ENCODE measurements around the gene KIAA0232.
A peak's percentile ranks its signal among the peaks of the same experiment; 100 is the strongest.

KIAA0232 gene, protein sequence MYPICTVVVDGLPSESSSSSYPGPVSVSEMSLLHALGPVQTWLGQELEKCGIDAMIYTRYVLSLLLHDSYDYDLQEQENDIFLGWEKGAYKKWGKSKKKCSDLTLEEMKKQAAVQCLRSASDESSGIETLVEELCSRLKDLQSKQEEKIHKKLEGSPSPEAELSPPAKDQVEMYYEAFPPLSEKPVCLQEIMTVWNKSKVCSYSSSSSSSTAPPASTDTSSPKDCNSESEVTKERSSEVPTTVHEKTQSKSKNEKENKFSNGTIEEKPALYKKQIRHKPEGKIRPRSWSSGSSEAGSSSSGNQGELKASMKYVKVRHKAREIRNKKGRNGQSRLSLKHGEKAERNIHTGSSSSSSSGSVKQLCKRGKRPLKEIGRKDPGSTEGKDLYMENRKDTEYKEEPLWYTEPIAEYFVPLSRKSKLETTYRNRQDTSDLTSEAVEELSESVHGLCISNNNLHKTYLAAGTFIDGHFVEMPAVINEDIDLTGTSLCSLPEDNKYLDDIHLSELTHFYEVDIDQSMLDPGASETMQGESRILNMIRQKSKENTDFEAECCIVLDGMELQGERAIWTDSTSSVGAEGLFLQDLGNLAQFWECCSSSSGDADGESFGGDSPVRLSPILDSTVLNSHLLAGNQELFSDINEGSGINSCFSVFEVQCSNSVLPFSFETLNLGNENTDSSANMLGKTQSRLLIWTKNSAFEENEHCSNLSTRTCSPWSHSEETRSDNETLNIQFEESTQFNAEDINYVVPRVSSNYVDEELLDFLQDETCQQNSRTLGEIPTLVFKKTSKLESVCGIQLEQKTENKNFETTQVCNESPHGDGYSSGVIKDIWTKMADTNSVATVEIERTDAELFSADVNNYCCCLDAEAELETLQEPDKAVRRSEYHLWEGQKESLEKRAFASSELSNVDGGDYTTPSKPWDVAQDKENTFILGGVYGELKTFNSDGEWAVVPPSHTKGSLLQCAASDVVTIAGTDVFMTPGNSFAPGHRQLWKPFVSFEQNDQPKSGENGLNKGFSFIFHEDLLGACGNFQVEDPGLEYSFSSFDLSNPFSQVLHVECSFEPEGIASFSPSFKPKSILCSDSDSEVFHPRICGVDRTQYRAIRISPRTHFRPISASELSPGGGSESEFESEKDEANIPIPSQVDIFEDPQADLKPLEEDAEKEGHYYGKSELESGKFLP (N-terminal part only)

DNA sequence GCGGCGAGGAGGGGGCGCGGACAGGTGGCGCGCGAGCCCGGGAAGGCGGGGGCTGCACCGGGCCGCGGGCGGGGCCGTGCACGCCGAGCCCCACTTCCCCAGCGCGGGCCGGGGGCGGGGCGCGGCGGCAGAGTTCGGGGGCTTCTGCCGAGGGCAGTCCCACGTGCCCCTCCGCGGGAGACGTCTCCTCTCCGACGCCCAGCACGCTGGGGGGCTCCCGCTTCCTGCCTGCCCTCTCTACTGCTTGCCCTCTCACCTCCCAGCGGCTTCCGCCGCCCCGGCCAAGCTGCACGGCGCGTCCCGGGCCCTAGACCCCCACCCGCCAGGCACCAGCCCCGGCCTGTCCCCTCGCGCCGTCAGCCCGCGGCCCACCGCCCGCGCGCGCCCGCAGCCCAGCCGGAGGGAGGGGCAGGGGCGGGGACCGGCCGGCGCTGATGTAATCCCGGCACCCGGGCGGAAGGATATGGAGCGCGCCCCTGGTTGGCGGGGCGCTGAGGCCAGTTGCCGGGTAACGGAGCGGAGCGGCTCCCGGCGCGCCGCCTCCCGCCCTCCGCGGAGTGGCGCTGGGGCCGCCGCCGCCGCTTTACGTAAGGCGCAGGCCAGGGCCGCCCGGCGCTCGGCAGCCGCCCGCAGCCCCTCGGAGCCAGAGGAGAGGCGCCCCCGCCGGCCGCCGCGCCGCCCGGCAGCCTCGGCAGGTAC lies at the start of gene KIAA0232:
TSS of gene KIAA0232 (plus strand) at position 581 of the 699 bp plus-strand sequence. CDS start 41,727 bp downstream, outside the sequence.
- peak; percentile 85 for DNase-seq

DNA sequence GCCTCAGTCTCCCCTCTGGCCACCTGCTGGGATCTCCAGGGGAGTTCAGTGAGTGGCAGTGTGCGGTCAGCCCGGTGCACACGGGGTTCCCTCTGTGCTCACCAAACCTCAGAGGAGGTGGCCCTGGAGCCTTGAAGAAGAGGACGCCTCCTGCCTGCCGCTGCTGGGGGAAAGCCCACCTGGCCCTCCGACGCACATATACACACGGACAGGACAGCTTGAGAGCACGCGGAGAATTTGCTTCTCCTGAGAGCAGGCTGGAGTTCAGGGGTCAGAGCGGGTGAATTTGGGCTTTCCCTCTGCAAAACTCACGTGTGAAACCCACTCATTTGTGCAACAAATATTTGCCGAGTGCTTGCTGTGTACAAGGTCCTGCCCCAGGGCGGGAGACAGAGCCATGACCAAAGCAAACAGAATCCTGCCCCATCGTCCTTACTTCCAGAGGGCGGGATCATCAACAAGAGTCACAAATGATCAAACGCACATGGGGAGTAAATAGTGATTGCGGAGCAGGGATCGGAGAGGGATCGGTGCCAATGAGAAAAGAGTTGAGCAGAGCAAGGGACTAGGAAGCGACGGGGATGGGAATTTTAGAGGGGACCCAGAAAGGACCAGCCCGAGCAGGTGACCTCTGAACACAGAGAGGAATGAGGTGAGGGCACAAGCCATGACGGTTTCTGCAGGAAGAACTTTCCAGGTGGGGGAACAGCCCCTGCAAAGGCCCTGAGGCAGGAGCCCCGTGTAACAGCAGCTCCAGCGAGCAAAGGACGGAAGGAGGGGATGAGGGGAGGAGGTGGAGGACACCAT lies 49.0 kb upstream of the KIAA0232 start:
- no peak for DNase-seq

DNA sequence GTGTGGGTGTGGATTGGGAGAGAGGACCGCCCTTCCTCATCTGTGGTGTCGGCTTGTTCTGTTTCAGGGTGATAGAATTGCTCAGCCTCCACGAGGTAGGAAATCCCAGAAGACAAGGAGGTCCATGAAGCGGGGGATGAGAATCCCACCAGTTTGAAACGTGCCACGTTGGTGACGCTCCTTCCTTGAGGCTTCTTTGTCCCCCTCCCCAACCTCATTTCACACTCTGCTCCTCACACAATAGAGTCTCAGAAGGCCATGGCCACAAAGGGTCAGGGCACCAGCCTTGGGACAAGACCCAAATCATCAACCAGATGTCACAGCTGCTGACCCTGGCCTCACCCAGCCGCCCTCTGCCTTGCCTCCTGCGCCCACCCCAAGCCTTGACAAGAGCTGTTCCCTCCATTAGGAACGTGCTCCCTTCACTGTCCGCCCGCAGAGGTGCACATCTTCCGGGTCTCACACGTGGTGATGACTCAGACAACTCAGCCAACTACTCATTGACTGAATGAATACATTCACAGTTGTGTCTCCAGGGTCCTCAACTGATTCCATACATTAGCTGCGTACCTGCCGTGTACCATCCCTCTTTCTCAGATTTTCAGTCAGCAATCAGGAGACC lies 48.3 kb upstream of the KIAA0232 start:
- no peak for DNase-seq

DNA sequence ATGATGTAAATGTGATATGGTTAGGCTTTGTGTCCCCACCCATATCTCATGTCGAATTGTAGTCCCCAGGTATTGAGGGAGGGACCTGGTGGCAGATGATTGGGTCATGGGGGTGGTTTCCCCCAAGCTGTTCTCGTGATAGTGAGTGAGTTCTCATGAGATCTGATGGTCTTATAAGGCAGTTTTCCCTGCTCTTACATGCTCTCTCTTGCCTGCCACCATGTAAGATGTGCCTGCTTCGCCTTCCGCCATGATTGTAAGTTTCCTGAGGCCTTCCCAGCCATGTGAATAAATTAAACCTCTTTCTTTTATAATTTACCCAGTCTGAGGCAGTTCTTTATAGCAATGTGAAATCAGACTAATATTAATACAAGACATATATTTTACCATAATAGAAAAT lies 42.6 kb upstream of the KIAA0232 start:
- DNase-seq, result no peak

DNA sequence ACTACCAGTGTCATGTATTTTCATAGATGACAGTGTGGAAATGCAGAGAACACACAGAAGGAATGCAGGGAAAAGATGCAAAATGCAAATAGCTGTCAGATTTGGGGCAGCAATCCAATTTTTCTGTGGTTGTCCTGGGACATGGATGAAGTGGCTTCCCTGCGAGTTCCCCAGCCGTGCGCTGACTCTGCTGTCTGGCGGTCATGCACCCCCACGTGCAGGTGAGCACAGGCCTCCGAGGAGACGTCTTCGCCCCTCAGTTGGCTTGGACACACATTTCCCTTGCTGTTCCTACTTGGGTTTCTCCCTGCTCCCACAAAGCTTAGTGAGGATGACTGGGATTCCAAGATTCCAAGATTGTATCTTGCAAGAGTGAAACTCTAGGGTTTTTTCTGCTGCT lies 42.2 kb upstream of the KIAA0232 start:
- no peak for DNase-seq

DNA sequence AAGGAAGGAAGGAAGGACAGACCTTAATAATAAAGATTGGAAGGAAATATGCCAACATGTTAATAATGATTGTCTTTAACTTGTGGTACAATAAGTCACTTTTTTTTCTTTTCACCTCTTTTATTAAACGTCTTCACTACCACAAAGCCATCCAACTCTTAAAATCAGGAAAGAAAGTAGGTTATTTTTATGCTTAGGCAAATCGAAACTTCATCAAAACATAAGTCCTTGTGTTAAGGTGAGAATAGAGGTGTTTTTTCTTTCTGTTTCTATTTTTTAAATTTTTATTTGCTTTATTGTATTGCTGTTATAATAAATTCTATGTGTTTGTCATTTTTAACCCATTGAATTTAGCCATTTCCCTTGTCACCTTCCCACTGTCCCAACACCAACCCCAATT lies 40.0 kb upstream of the KIAA0232 start:
- DNase-seq, result no peak

DNA sequence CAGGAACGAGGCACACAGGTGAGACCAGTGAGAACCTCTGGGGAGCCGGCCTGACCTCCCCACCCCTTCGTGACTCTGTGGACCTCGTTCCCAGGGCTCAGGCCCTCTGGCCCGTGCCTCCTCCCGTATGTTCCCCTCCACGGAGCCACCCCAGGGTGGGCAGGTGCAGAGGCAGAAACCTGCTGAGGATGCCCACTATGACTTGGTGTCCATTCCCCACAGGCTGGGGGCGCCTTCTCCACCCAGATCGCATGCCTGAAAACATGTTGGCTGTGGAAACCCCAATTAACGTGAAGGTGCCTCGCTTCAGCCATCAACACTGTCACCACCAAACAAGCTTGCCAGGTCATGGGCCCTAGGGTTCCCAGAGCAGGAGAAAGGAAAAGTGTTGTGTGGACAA lies 39.5 kb upstream of the KIAA0232 start:
- DNase-seq, result no peak

DNA sequence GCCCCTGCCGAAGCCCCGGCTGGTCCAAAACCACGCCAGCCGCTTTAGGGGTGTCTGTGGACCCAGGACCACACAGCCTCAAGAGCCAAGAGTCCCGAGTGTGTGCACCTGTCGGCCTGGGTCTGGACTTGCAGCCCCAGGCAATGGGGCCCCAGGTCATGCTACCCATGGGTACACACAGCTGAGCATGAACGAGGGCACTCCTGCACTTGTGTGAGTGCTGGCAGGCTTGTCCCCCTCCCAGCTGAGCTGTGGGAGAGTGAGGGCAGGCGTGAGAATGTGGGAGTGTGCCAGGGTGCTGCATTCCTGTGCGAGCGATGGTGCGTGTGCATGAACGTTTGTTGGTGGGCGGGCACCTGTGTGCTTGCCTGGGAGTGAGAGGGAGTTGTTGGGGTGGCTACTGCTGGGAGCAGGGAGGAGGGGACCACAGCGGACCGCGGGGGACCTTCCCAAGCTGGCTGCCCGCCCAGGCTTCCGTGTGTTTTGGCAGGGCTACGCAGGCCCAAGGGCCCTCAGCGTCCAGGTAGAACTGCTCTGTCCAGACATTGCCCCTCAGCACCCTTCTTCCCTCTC lies 35.7 kb upstream of the KIAA0232 start:
- no peak for DNase-seq

DNA sequence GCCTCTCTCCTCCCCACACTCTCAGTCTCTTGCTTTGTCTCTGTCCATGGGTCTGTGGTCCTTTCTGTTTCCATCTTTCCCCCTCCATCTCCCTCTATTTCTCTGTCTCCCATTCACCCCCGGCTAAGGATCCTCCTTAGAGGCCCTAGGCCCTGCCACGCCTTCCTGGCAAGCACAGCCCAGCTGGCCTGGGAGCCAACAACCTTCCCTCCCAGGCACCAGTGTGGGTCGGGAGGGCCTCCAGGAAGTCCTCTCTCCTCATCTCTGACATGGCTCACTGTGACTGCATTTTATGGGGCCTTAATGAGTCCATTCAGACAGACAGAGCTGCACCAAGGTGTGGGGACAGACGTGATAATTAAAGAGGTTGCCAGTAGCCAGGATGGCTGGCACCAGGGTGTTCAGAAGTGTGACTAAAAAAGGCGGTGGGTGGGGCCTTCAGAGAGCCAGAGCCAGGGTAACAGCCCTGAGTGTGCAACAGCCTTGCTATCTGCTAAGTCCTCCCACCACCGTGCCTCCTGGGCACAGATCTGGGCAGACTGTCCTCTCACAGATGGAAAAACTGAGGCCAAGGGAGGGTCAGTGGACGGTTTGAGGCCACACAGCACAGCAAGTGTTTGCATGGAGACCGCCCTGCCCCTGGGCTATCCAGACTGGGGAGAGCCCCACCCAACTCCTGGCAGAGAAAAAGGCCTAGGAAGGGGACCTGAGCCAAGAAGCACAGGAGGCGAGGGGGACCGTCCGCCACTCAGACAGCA lies 35.1 kb upstream of the KIAA0232 start:
- DNase-seq, result no peak

DNA sequence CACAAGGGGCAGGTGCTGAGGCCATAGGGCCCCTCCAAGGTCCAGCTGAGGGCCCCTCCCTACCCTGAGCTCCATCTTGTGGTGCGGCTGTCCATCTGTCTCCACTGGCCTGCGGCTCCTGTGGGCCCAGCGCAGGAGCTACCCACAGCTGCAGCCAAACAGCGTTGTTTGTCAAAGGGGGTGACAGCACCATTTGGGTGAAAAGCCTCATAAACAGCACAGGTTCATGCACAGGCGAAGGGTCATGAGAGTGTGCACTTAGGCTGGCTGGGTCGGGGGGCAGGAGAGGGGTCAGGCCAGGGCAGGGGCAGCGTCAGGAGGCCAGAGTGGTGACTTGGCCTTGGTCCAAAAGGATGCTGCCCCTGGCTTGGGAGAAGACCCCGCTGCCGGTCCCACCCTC lies 34.2 kb upstream of the KIAA0232 start:
- DNase-seq, result no peak

DNA sequence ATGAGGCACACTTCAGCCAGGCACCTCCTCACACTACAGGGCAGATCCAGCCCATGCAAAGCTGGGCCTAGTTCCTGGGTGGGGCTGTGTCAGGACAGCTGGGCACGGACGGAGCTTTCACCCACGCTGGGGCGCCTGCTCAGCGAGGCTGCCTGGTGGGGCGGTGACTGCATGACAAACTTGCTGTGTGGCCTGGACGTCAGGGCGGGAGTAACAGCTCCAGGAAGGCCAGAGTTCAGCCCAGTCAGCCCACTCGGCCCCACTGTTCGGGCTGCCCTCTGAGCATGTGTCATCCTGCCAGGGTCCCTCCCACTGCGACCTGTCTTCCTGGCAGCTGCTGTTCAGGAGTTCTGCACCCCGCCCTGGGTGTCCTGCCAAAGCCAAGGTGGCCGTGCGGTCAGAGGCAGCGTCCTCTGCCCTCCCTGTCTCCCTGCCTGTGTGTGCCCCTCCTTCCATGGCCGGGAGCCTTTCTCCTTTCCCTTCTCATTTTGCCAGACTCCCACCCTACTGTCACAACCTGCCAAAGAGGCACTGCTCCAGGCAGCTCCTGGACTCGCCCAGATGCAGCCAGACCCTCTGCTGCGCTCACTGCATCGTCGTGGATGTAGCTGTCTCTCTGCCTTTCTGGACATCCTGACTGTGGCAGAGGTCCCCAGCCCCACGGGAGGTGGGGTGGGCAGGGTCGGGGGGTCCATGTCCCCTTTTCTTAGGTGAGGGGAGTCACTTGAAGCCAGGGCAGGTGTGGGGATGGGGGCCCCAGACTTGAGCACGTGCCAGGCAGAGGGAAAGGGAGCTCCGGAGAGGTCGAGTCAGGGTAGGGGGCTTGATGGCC lies 33.0 kb upstream of the KIAA0232 start:
- DNase-seq, result no peak

DNA sequence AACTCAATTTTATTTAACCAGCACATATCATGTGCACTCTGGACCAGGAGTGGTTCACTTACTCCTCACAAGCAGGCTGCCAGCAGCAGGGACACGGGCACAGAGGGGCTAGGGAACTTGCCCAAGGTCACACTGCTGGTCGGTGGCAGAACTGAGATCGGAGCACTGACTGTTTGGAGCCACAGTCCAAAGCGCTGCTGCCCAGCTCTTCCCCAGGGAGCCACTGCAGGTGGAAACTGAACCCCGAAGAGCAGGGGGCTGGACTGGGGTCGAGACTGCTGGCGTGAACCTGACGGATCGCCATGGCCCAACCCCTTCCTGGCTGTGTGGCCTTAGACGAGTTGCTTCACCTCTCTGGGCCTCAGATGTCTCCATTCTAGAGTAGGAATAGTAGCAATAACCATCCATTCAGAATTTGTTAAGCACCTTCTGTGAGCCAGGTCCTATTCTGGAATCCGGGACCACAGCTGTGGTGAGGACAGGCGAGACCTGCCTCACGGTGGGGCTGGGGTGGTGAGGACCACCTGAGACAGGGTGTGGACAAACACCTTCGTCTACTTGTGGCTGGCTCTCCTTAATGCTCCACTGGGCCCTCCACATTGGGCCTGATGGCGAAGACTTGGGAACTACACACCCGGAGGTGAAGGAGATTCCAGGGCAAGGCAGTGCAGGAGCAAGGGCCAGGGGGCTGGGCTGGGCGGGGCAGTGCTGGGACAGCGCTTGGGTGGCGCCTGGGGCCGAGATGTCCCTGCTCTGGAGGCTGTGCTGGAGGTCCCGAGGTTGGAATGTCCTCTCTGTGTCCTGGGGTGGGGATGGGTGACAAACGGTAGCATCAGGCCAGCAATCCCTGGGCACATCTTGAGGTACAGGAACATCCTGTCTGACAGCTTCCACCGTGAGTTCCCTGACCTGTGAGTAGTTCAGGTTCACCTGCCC lies 32.0 kb upstream of the KIAA0232 start:
- no peak for DNase-seq

DNA sequence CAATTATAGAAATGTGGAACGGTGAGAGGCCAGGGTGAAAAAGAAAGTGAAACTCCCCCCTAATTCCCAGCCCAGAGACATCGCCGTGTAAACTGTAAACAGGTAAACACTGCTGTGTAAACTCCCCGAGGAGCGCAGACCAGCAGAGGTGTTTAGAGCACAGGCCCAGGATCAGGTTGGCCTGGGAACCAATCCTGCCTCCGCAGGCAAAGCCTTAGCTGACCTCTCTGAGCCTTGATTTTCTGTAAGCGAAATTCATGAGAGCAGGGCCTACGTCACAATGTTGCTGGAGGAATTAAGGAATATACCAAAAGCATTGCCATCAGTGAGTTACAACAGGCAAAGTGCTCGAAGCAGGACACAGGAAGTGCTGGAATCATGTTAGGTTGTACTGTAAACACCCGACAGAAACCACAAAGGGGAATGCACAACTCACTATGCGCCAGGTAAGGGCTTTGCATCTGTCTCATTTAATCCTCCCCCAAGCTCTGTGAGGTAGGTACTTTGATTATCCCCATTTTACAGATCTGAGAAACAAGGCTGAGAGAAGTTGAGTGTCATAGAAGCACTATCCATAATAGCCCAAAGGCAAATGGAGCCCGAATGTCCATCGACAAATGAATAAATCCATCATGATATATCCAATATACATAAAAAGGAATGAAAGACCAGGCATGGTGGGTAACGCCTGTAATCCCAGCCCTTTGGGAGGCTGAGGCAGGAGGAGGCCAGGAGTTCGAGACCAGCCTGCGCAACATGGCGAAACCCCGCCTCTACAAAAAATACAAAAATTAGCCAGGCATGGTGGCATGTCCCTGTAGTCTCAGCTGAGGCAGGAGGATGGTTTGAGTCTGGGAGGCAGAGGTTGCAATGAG lies 30.7 kb upstream of the KIAA0232 start:
- no peak for DNase-seq

DNA sequence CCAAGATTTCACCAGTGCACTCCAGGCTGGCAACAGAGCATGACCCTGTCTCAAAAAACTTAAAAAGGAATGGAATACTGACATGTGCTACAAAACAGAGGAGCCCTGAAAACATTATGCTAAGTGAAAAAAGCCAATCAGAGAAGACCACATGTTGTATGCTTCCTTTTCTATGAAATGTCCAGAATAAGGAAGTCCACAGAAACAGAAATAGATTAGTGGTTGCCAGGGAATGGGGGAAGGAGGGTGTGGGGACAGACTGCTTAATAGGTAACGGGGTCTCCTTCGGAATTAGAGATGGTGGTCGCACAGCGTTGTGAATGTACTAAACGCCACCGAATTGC lies 30.1 kb upstream of the KIAA0232 start:
- no peak for DNase-seq

DNA sequence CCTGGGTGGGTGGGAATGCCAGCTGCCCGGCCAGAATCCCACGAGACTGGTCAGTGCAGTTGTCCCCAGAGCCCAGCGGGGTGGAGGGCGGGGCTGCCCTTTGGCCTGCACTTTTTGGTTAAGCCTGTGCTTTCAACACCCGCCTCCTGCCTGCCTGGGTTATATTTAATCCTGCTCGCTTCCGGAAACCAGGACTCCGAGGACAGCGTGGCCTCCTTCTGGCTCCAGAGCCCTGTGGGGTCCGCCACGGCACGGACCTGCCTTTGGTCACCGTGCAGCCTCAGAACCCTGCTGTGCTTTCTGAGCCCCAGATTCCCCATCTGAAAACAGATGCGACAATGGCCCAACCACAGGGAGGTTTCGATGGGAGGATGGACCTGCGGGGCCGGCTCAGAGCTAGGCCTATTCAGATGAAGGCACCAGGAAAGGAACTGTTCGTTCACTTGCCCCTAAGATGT lies 29.4 kb upstream of the KIAA0232 start:
- DNase-seq, result no peak

DNA sequence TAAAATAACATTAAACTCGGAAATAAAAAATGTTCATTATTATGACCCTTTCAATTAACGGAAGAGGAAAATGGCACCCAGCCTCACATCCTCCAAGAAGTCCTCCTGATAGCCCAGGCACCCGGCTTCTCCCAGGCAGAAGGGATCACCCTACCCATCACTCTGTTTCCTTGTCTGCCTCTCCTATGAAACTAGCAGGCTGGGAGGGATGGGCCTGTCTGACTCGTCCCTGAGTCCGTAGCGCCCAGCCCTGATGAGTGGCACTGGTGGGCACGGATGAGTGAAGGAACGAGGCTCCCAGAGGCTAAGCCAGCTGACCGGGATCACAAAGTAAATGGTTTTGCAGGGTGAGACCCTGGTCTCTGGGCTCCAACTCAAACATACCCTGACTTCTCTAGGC lies 28.6 kb upstream of the KIAA0232 start:
- DNase-seq, result no peak

DNA sequence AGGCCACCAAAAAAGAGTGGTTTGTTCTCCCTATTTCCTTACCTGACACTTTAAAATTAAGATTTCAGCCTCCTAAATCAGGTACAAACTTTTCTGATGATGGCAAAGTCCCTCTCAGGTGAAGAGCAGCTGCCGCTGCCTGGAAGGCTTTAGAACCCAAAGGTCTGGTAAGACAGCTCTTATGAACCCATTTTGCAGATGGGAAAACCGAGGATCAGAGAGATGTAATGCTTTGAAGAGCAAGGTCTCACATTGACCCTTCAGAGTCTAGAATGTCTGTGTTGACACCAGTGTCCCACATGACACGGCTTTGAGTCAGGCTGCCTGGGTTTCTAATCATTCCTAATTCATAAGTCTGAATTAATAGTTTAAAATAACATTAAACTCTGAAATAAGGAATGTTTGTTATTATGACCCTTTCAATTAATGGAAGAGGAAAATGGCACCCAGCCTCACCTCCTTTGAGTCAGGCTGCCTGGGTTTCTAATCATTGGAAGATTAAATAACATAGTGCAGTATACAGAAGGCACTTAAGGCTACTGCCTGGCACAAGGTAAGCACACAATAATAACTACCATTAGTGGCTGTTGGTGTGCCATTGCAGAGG lies 27.9 kb upstream of the KIAA0232 start:
- DNase-seq, result no peak
